Stomach (tissue), 9 donors: ENCODE measurements around the gene TM9SF1. TPM values are rescaled to one million over a fixed set of nuclear protein-coding genes. Genes with fewer than 3 reads are reported as not detected.

Source experiments
- DNase-seq, 2 donors: peaks; one replicate each; pipeline versions ENCODE4 v3.0.0 to v3.0.0-alpha.2; 2013 to 2019
- H3K27ac ChIP-seq, 5 donors: fragments of 200-600 bp in 4 of 5; sonication (generic) in 4 of 5; one replicate each; pipeline ENCODE4 v1.5.1; 2013 to 2019; ENCODE audit warnings: mild to moderate bottlenecking in 1 of 5, moderate library complexity in 1 of 5
- H3K27me3 ChIP-seq, 3 donors: fragments of 200-600 bp; sonication (generic); one replicate each; pipeline ENCODE4 v1.5.1; 2017 to 2019; ENCODE audit warnings: mixed run types in 1 of 3
- H3K36me3 ChIP-seq, 4 donors: fragments of 200-600 bp; sonication (generic); 1 replicate in 3 of 4; 2 replicates in 1 of 4; pipeline ENCODE4 v1.5.1; 2016 to 2019
- H3K4me1 ChIP-seq, 4 donors: fragments of 200-600 bp; sonication (generic); one replicate each; pipeline ENCODE4 v1.5.1; 2016 to 2019
- H3K4me3 ChIP-seq, 4 donors: fragments of 200-600 bp; sonication (generic) in 3 of 4; one replicate each; pipeline ENCODE4 v1.5.1; 2016 to 2019; ENCODE audit warnings: mild to moderate bottlenecking in 1 of 4
- H3K9me3 ChIP-seq, 4 donors: fragments of 200-600 bp; sonication (generic); one replicate each; pipeline ENCODE4 v1.5.1; 2016 to 2019
- CTCF ChIP-seq, 7 experiments: fragments of 450-650 bp in 4 of 7; fragments of 200-600 bp in 3 of 7; sonication (generic) in 3 of 7; IDR thresholded peaks; one replicate each; pipeline ENCODE4 v1.5.1; 2016 to 2019; ENCODE audit warnings: antibody characterized with exemption in 7 of 7, control low read depth in 2 of 7, mild to moderate bottlenecking in 1 of 7
- EP300 ChIP-seq: sonication (generic); formaldehyde crosslinking; IDR thresholded peaks from one replicate; pipeline ENCODE4 v1.6.1; 2017; ENCODE audit warnings: antibody characterized with exemption
- POLR2A ChIP-seq, 4 donors: fragments of 450-650 bp; IDR thresholded peaks; one replicate each; pipeline ENCODE4 v1.6.1; 2016; ENCODE audit warnings: antibody characterized with exemption in 4 of 4, control low read depth in 2 of 4, mild to moderate bottlenecking in 1 of 4, moderate library complexity in 1 of 4
- POLR2AphosphoS5 ChIP-seq, 3 donors: sonication (generic); formaldehyde crosslinking; IDR thresholded peaks; one replicate each; pipeline ENCODE4 v1.6.1; 2016; ENCODE audit warnings: antibody characterized with exemption in 3 of 3
- WGBS, 5 donors: extraction: QIAGEN DNeasy Blood & Tissue Kit in 3 of 5; methylation state at CpG; one replicate each; pipeline versions ENCODE4 v1.1.5 to v1.1.7; 2013 to 2018; 5-methylcytosine and 5-hydroxymethylcytosine counted together
- intact Hi-C: fragments of 100-400 bp; cut with DNase I; formaldehyde crosslinking; loops from one replicate; pipeline ENCODE4 v1.15.1; 2023; ENCODE audit warnings: low total_unique reads
- polyA plus RNA-seq, 3 donors: library from polyadenylated mRNA; stranded (reverse); fragments of 200-250 nt; gene quantifications; one replicate each; pipeline ENCODE4 v1.2.3, GENCODE V29; 2013
- total RNA-seq, 5 donors: library from RNA; depleted of rRNA; stranded (reverse); fragments of >200 nt; gene quantifications; one replicate each; pipeline versions ENCODE4 v1.1.0 to v1.2.3, GENCODE V29; 2014 to 2016
- donor health status: healthy with polysubstance abuse.
- donor health status: Bipolar disorder and iron deficiency.
- donor health status: healthy.

Gene TM9SF1
- total and polyA plus RNA-seq, 8 donors, result 6.4 to 79.7 (median 28.8) TPM

- Histone ChIP-seq H3K27me3 (no peaks in the 10 kb centered on the region), H3K4me1 (peaks cover 22 to 45% (median 36%) of the 10 kb centered on the region in 4 donors), H3K4me3 (no peak overlapping the region), H3K9me3 (no peaks in the 10 kb centered on the region), H3K36me3 (peaks cover 5 to 42% (median 29%) of the 10 kb centered on the region in 4 donors), H3K27ac (peak overlapping the region in 1 of 5 donors; percentile 7)
- 79 to 90% (median 84%) methylated on average over 7 of the region's 7 CpGs for WGBS, 5 donors
- TF ChIP-seq POLR2A (IDR thresholded peaks at IDR 0.05) (no peak), POLR2AphosphoS5 (IDR thresholded peaks at IDR 0.05) (no peak), CTCF (IDR thresholded peaks at IDR 0.05) (no peak), EP300 (no peak)
- no peak for DNase-seq
- intact Hi-C loops, result no loop called here
Measured at GRCh38 chr14:24198814-24199524, 3.7 kb upstream of the TM9SF1 start.

- intact Hi-C loops, result no loop called here
- DNase-seq, result no peak
- H3K4me1 ChIP-seq, result peaks cover 24 to 59% (median 48%) of the 10 kb centered on the region in 4 donors
- 80 to 87% (median 86%) methylated on average over 2 of the region's 2 CpGs for WGBS, 5 donors
- H3K27me3 ChIP-seq, result no peaks in the 10 kb centered on the region
- H3K36me3 ChIP-seq, result peaks cover 5 to 41% (median 31%) of the 10 kb centered on the region in 4 donors
- H3K9me3 ChIP-seq, result no peaks in the 10 kb centered on the region
- H3K27ac ChIP-seq, result peak overlapping the region in 2 of 5 donors; percentile 98 to 99
- TF ChIP-seq POLR2A (IDR thresholded peaks at IDR 0.05) (no peak), CTCF (IDR thresholded peaks at IDR 0.05) (no peak), POLR2AphosphoS5 (IDR thresholded peaks at IDR 0.05) (no peak), EP300 (no peak)
- peak overlapping the region in 2 of 4 donors; percentile 16 to 87 for H3K4me3 ChIP-seq
Measured at GRCh38 chr14:24197056-24197450, 1.8 kb upstream of the TM9SF1 start.

- TF ChIP-seq POLR2A (IDR thresholded peaks at IDR 0.05) (no peak), EP300 (no peak), CTCF (IDR thresholded peaks at IDR 0.05) (no peak), POLR2AphosphoS5 (IDR thresholded peaks at IDR 0.05) (no peak)
- Histone ChIP-seq H3K4me3 (peak overlapping the region; percentile 84 to 99 (median 88)), H3K27ac (peak overlapping the region; percentile 93 to 99 (median 98)), H3K27me3 (no peaks in the 10 kb centered on the region), H3K36me3 (peaks cover 2 to 41% (median 33%) of the 10 kb centered on the region in 4 donors), H3K4me1 (peaks cover 24 to 65% (median 49%) of the 10 kb centered on the region in 4 donors), H3K9me3 (no peaks in the 10 kb centered on the region)
- intact Hi-C loops, result no loop called here
- DNase-seq, result peak in 1 of 2 donors; percentile 59
- WGBS, 5 donors, result 30 to 33% (median 31%) methylated on average over 33 of the region's 33 CpGs
Measured at GRCh38 chr14:24196071-24197055, 1.1 kb upstream of the TM9SF1 start.

GRCh38 chr14:24194873-24195185, 412 bp downstream of the TM9SF1 start:
- Histone ChIP-seq H3K27ac (peak overlapping the region; percentile 93 to 99 (median 98)), H3K4me3 (peak overlapping the region; percentile 84 to 99 (median 88)), H3K36me3 (peaks cover 0 to 42% (median 37%) of the 10 kb centered on the region in 4 donors), H3K9me3 (no peaks in the 10 kb centered on the region), H3K27me3 (no peaks in the 10 kb centered on the region), H3K4me1 (peaks cover 24 to 69% (median 49%) of the 10 kb centered on the region in 4 donors)
- WGBS, 5 donors, result 15 to 46% (median 32%) methylated on average over 8 of the region's 8 CpGs
- intact Hi-C loops, result no loop called here
- no peak for TF ChIP-seq EP300
- TF ChIP-seq POLR2A (IDR thresholded peaks at IDR 0.05), result no peak
- TF ChIP-seq CTCF (IDR thresholded peaks at IDR 0.05), result no peak
- TF ChIP-seq POLR2AphosphoS5 (IDR thresholded peaks at IDR 0.05), result no peak
- no peak for DNase-seq
